Measurements from ENCODE around the gene ACIN1.

ACIN1 gene

GRCh38 chr14:23042162-23042965 is 52.6 kb downstream of the ACIN1 start, which contains the start of gene PSMB11:
PSMB11 (plus strand) TSS chr14:23042212; CDS start chr14:23042226, 14 bp downstream.
- H3K27ac ChIP-seq, result no peak within 1 kb of the TSS
- TF ChIP-seq, protein P1, sequence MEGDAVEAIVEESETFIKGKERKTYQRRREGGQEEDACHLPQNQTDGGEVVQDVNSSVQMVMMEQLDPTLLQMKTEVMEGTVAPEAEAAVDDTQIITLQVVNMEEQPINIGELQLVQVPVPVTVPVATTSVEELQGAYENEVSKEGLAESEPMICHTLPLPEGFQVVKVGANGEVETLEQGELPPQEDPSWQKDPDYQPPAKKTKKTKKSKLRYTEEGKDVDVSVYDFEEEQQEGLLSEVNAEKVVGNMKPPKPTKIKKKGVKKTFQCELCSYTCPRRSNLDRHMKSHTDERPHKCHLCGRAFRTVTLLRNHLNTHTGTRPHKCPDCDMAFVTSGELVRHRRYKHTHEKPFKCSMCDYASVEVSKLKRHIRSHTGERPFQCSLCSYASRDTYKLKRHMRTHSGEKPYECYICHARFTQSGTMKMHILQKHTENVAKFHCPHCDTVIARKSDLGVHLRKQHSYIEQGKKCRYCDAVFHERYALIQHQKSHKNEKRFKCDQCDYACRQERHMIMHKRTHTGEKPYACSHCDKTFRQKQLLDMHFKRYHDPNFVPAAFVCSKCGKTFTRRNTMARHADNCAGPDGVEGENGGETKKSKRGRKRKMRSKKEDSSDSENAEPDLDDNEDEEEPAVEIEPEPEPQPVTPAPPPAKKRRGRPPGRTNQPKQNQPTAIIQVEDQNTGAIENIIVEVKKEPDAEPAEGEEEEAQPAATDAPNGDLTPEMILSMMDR (IDR thresholded peaks at IDR 0.05), result no peak
- TF ChIP-seq ZFX (IDR thresholded peaks at IDR 0.05; ENCODE audit: borderline replicate concordance), result no peak

- TF ChIP-seq ZFX (IDR thresholded peaks at IDR 0.05; ENCODE audit: borderline replicate concordance), result no peak
- TF ChIP-seq, protein P1 (IDR thresholded peaks at IDR 0.05), result no peak
- H3K27ac ChIP-seq, result no peak overlapping the region
These were observed 53.2 kb downstream of the ACIN1 start for GRCh38 chr14:23041729-23042128.

- TF ChIP-seq, protein P1 (IDR thresholded peaks at IDR 0.05), result no peak
- TF ChIP-seq ZFX (IDR thresholded peaks at IDR 0.05; ENCODE audit: borderline replicate concordance), result no peak
These were observed 54.8 kb downstream of the ACIN1 start for GRCh38 chr14:23040100-23040499.

GRCh38 chr14:23035303-23036144 is 59.4 kb downstream of the ACIN1 start:
- H3K27ac ChIP-seq, result peak overlapping the region; percentile 89
- TF ChIP-seq, protein P1 (IDR thresholded peaks at IDR 0.05), result no peak
- no peak for TF ChIP-seq ZFX (IDR thresholded peaks at IDR 0.05; ENCODE audit: borderline replicate concordance)

More at GRCh38 chr14:23040100-23040499, 54.8 kb downstream of the ACIN1 start:
- H3K27ac ChIP-seq, result no peak overlapping the region

GRCh38 chr14:23034498-23035302 is 60.2 kb downstream of the ACIN1 start, which contains the start of gene PSMB5:
PSMB5 (minus strand) TSS chr14:23034900; CDS start chr14:23034881, 19 bp downstream.
- TF ChIP-seq, protein P1 (IDR thresholded peaks at IDR 0.05), result no peak
- peak within 1 kb of the TSS; percentile 89 for H3K27ac ChIP-seq

DNA sequence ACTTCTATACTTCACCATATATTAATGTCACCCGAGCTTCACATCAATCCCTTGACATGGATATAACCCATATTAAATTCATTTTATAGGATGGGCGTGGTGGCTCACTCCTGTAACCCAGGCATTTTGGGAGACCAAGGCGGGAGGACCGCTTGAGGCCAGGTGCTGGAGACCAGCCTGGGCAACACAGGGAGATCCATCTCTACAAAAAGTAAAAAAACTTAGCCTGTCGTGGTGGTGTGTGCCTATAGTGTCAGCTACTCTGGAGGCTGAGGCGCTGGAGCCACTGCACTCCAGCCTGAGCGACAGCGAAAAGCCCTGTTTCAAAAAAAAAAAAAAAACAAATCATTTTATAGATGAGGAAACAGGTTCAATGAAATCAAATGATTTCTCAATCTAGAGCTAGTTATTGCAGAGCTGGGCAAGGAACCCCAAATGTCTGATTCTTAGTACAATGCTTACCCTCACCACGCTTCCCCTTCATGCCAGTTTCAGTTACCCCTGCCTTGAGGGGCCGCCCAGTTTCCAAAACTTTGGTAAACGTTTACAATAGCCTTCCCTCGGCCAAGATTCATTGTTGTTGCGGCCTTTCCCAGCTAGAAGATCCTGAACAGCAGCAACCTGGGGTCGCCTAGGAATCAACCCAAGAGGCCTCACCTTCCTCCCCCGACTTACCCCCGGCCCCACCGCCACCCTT is 61.0 kb downstream of the ACIN1 start:
- TF ChIP-seq, protein P1 (IDR thresholded peaks at IDR 0.05), result no peak
- TF ChIP-seq ZFX (IDR thresholded peaks at IDR 0.05; ENCODE audit: borderline replicate concordance), result no peak
- H3K27ac ChIP-seq, result peak overlapping the region; percentile 89

Data from 22Rv1 (cell line).